Left lung (tissue), 10 donors: Measurements from ENCODE around the gene CD93. TPM values are rescaled to one million over a fixed set of nuclear protein-coding genes. Genes with fewer than 3 reads are reported as not detected.

ENCODE experiments used
- ATAC-seq: fragments of 200-7000 bp; cut with Tn5 transposase; one replicate; pipeline ENCODE4 v1.9.1; 2020; ENCODE audit warnings: moderate library complexity
- DNase-seq, 4 donors: peaks; one replicate each; pipeline ENCODE4 v3.0.0-alpha.2; 2013 to 2020
- H3K27ac ChIP-seq, 2 donors: fragments of 200-600 bp; sonication (generic) in 1 of 2; one replicate each; pipeline versions ENCODE4 v1.5.0 to v1.8.0; 2020 to 2021
- H3K27me3 ChIP-seq, 2 donors: fragments of 200-600 bp; sonication (generic) in 1 of 2; one replicate each; pipeline versions ENCODE4 v1.5.0 to v1.8.0; 2020 to 2021
- H3K36me3 ChIP-seq, 2 donors: fragments of 200-600 bp; sonication (generic) in 1 of 2; one replicate each; pipeline versions ENCODE4 v1.5.0 to v1.8.0; 2020 to 2021
- H3K4me1 ChIP-seq, 2 donors: fragments of 200-600 bp; one replicate each; pipeline ENCODE4 v1.8.0; 2021
- H3K4me3 ChIP-seq, 2 donors: fragments of 200-600 bp; sonication (generic) in 1 of 2; one replicate each; pipeline versions ENCODE4 v1.5.0 to v1.8.0; 2020 to 2021; ENCODE audit warnings: mild to moderate bottlenecking in 1 of 2
- H3K9me3 ChIP-seq, 2 donors: fragments of 200-600 bp; sonication (generic) in 1 of 2; one replicate each; pipeline versions ENCODE4 v1.5.0 to v1.8.0; 2020 to 2021
- CTCF ChIP-seq, 2 donors: fragments of 200-600 bp; sonication (generic) in 1 of 2; IDR thresholded peaks; one replicate each; pipeline versions ENCODE4 v1.5.0 to v1.8.0; 2021; ENCODE audit warnings: antibody characterized with exemption in 2 of 2
- intact Hi-C, 2 donors: fragments of 100-400 bp; cut with DNase I; formaldehyde crosslinking; loops; one replicate each; pipeline versions ENCODE4 v1.11.2 to v1.14.2; 2022
- polyA plus RNA-seq, 6 donors: library from polyadenylated mRNA; unstranded; fragments of 120-200 nt; gene quantifications; one replicate each; pipeline ENCODE4 v1.2.1, GENCODE V29; 2013; ENCODE audit not compliant: insufficient read length in 6 of 6
- total RNA-seq, 2 donors: library from RNA; stranded (reverse); fragmentation: NEBNext Ultra II Directional; extraction: Animal tissue kit (Norgen Biotek cat#: 25700); gene quantifications; one replicate each; pipeline ENCODE4 v1.2.1, GENCODE V29; 2021
- donor health status: DM: no; HTN: yes; CAD: no.
- donor health status: DM: no; HTN: no; CAD: no.

The CD93 gene
- total and polyA plus RNA-seq, 8 donors = 71.2 to 221 (median 180) TPM

DNA sequence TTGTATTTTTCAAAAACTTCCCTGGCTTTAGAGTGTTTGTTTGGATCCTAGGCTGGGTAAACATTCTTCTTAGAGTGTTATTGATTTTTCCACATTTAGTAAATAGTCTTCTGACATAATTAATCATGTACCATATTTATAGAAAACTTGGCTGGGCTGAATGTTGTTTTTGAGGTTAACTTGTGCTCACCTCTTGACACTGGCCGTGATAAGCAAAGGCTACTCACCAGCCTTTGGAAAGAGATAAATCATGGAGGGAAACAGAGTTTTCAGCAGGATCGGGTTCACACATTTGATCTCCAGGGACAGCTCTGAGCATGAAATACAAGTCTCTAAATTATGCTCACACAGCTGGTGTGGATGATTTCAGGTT is 6.2 kb upstream of the CD93 start:
- ATAC-seq (no peak), DNase-seq (no peak)
- H3K4me1 ChIP-seq = peaks cover 0 to 41% of the 10 kb centered on the region in 2 donors
- intact Hi-C loops = no loop called here
- H3K27ac ChIP-seq = no peak overlapping the region
- H3K36me3 ChIP-seq = no peaks in the 10 kb centered on the region
- TF ChIP-seq CTCF (IDR thresholded peaks at IDR 0.05) = no peak
- H3K9me3 ChIP-seq = no peaks in the 10 kb centered on the region
- no peaks in the 10 kb centered on the region for H3K27me3 ChIP-seq
- H3K4me3 ChIP-seq = no peak overlapping the region

DNA sequence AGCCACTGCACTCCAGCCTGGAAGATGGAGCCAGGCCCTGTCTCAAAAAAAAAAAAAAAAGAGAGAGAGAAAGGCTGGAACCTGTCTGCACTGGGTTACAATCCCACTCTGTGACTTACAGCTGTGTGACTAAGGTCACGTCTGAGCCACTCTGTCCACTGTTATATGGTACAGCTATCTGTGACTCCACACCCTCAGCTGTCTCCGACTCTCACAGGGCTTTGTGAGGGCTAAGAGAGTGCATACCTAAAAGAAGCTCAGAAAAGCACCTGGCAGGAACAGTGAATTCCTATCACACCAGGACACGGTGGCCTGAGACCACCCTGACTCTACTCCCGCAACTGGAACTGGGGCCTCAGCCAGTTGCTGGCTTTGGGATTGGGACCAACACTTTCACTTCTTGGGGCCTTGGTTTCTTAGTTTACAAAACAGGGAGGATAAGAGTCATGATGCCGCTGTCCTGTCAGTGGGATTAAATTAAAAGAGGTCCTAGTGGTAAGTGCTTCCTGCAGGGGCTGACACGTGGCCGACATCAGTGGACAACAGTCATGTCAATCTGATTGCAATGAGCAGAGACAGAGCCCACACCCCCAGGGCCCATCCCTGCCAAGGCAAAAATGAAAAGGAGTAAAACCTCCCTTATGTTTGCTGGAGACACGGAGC is 5.7 kb upstream of the CD93 start:
- no peaks in the 10 kb centered on the region for H3K9me3 ChIP-seq
- TF ChIP-seq CTCF (IDR thresholded peaks at IDR 0.05) = no peak
- H3K27ac ChIP-seq = no peak overlapping the region
- peaks cover 0 to 41% of the 10 kb centered on the region in 2 donors for H3K4me1 ChIP-seq
- ATAC-seq (no peak), DNase-seq (no peak)
- H3K4me3 ChIP-seq = no peak overlapping the region
- no peaks in the 10 kb centered on the region for H3K27me3 ChIP-seq
- intact Hi-C loops = no loop called here
- H3K36me3 ChIP-seq = no peaks in the 10 kb centered on the region

DNA sequence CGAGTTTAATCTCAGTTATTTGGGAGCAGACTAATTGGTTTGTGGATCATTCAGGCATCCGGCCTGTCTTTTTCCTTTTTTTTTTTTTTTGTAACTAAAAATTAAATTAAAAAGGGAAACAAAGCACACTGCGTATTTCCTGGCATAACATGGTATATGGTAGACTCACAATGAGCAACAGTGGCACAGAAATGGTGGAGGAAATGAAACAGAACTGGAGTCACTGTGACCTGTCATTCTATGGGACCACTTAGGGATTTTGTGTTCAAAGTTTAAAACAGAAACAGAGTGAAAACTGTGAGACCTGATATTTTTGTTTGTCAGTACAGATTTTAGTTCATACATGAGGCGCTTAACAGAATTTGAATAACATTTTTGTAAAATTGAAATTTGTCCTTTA is 4.8 kb upstream of the CD93 start:
- H3K4me3 ChIP-seq = no peak overlapping the region
- intact Hi-C loops = no loop called here
- H3K36me3 ChIP-seq = no peaks in the 10 kb centered on the region
- no peak for DNase-seq
- H3K4me1 ChIP-seq = peaks cover 0 to 48% of the 10 kb centered on the region in 2 donors
- H3K27ac ChIP-seq = no peak overlapping the region
- no peak for TF ChIP-seq CTCF (IDR thresholded peaks at IDR 0.05)
- no peaks in the 10 kb centered on the region for H3K9me3 ChIP-seq
- H3K27me3 ChIP-seq = no peaks in the 10 kb centered on the region
- ATAC-seq = no peak

DNA sequence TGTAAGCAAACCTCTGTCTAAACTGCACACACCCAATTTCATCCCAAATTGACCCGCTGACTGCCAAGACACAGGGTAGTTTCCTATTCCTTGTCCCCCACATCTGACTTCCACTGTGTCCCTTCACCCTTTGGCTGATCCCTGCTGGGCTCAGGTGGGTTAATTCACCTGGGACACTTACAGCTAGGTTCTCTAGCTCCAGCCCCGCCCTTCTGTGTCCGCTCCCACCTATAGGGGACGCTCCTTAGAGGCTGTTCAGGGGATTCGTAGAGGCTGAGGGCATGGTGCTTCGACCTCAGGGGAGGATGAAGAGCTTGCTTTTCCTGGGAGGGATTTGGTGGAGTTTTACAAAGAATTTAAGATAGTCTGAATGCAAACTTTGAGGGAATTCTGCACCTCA is 4.0 kb upstream of the CD93 start:
- no peak for TF ChIP-seq CTCF (IDR thresholded peaks at IDR 0.05)
- no peaks in the 10 kb centered on the region for H3K9me3 ChIP-seq
- no peaks in the 10 kb centered on the region for H3K27me3 ChIP-seq
- peaks cover 0 to 49% of the 10 kb centered on the region in 2 donors for H3K4me1 ChIP-seq
- no peaks in the 10 kb centered on the region for H3K36me3 ChIP-seq
- intact Hi-C loops = no loop called here
- ATAC-seq (no peak), DNase-seq (no peak)
- H3K4me3 ChIP-seq = no peak overlapping the region
- no peak overlapping the region for H3K27ac ChIP-seq

GRCh38 chr20:23088866-23089265 is 2.7 kb upstream of the CD93 start:
- intact Hi-C loops = no loop called here
- no peak for ATAC-seq

More at GRCh38 chr20:23088866-23089265, 2.7 kb upstream of the CD93 start:
- no peak for DNase-seq
- Histone ChIP-seq H3K4me1 (peaks cover 0 to 51% of the 10 kb centered on the region in 2 donors), H3K9me3 (no peaks in the 10 kb centered on the region), H3K27ac (no peak overlapping the region), H3K36me3 (no peaks in the 10 kb centered on the region), H3K27me3 (no peaks in the 10 kb centered on the region), H3K4me3 (no peak overlapping the region)
- TF ChIP-seq CTCF (IDR thresholded peaks at IDR 0.05) = no peak
